ENCODE results near the gene TTBK2. TPM values are rescaled to one million over a fixed set of nuclear protein-coding genes. Genes with fewer than 3 reads are reported as not detected.

TTBK2 gene
- total RNA-seq, 1 experiment from 2014 or later = 18.6 TPM

GRCh38 chr15:42732095-42732827 is 188.3 kb downstream of the TTBK2 start:
- Mint-ChIP-seq H3K36me3 (peaks cover 42% of the 10 kb centered on the region), H3K27ac (no peak overlapping the region), H3K9me3 (no peaks in the 10 kb centered on the region), H3K4me3 (no peak overlapping the region), H3K27me3 (ENCODE audit: low read depth) (no peaks in the 10 kb centered on the region), H3K4me1 (peaks cover 20% of the 10 kb centered on the region)
- ATAC-seq (no peak), DNase-seq (ENCODE audit: low spot score) (no peak)
- TF ChIP-seq TEAD1 (CRISPR knock-in tag; IDR thresholded peaks at IDR 0.05) (no peak), ATF1 (CRISPR knock-in tag; IDR thresholded peaks at IDR 0.05) (no peak), CBFB (CRISPR knock-in tag; IDR thresholded peaks at IDR 0.05; ENCODE audit: low read depth) (no peak), CREM (CRISPR knock-in tag; IDR thresholded peaks at IDR 0.05) (no peak), MAX (CRISPR knock-in tag; IDR thresholded peaks at IDR 0.05) (no peak), KAT7 (CRISPR knock-in tag; IDR thresholded peaks at IDR 0.05; ENCODE audit: borderline replicate concordance) (no peak), NFYB (CRISPR knock-in tag; conservative IDR thresholded peaks at IDR 0.05; ENCODE audit: low read depth) (no peak), AFF4 (CRISPR knock-in tag; IDR thresholded peaks at IDR 0.05; ENCODE audit: borderline replicate concordance) (no peak), EMX1 (CRISPR knock-in tag; IDR thresholded peaks at IDR 0.05) (no peak)
- POLR2A ChIA-PET = no interaction called here
- CTCF ChIA-PET = no interaction called here

- ChIA-PET CTCF (interaction anchor here (0.6 to 1.2 kb wide), 2 partner anchors 8 to 16 kb away, joined by 3 to 5 read pairs; no protein-coding TSS in a partner anchor), POLR2A (no interaction called here)
- H3K36me3 Mint-ChIP-seq = peaks cover 48% of the 10 kb centered on the region
- TF ChIP-seq IRF1 (CRISPR knock-in tag; IDR thresholded peaks at IDR 0.05) = no peak
- TF ChIP-seq ZNF425 (CRISPR knock-in tag; conservative IDR thresholded peaks at IDR 0.05) = no peak
- no peak for TF ChIP-seq AFF4 (CRISPR knock-in tag; IDR thresholded peaks at IDR 0.05; ENCODE audit: borderline replicate concordance)
- TF ChIP-seq STAT6 (CRISPR knock-in tag; conservative IDR thresholded peaks at IDR 0.05; ENCODE audit: low read depth) = no peak
- no peak for TF ChIP-seq USF2 (CRISPR knock-in tag; IDR thresholded peaks at IDR 0.05)
- TF ChIP-seq ZNF263 (CRISPR knock-in tag; IDR thresholded peaks at IDR 0.05; ENCODE audit: low read depth) = no peak
- H3K9me3 Mint-ChIP-seq = no peaks in the 10 kb centered on the region
- H3K4me1 Mint-ChIP-seq = peaks cover 20% of the 10 kb centered on the region
- no peaks in the 10 kb centered on the region for H3K27me3 Mint-ChIP-seq (ENCODE audit: low read depth)
- ATAC-seq (no peak), DNase-seq (ENCODE audit: low spot score) (no peak)
- H3K4me3 Mint-ChIP-seq = no peak overlapping the region
- no peak overlapping the region for H3K27ac Mint-ChIP-seq
These were observed 189.1 kb downstream of the TTBK2 start for GRCh38 chr15:42731461-42731860.

Measured in WTC11 (cell line).